Peyer's patch (tissue), 4 donors: ENCODE data around the gene PUSL1.

Source experiments
- CTCF ChIP-seq, 6 experiments: fragments of 450-650 bp in 4 of 6; fragments of 200-600 bp in 2 of 6; sonication (generic) in 1 of 6; IDR thresholded peaks; one replicate each; pipeline ENCODE4 v1.5.1; 2017 to 2019; ENCODE audit warnings: antibody characterized with exemption in 6 of 6, mild to moderate bottlenecking in 3 of 6, moderate library complexity in 1 of 6
- POLR2A ChIP-seq, 2 donors: fragments of 450-650 bp; IDR thresholded peaks; one replicate each; pipeline ENCODE4 v1.5.1; 2017; ENCODE audit warnings: antibody characterized with exemption in 2 of 2, mild to moderate bottlenecking in 2 of 2, moderate library complexity in 2 of 2

GRCh38 chr1:1283821-1284220, 24.6 kb upstream of the PUSL1 start:
- TF ChIP-seq CTCF (IDR thresholded peaks at IDR 0.05) (no peak), POLR2A (IDR thresholded peaks at IDR 0.05) (no peak)
